ENCODE results near the gene DIRAS3. TPM values are rescaled to one million over a fixed set of nuclear protein-coding genes. Genes with fewer than 3 reads are reported as not detected.

The DIRAS3 gene
- total and polyA plus RNA-seq, 2 of the 8 experiments (the other 6 are each of a cell fraction or from before 2014, with no cell fraction given) = 0.11 TPM; not detected in 1

- H3K9ac ChIP-seq (replicated peaks in 1 of 4; ENCODE audit: extremely low read depth in 1 of 4, low read depth in 3 of 4, low read length in 3 of 4) = no peak overlapping the region
- H2AK5ac ChIP-seq (ENCODE audit: low read depth, low read length) = no peak overlapping the region
- no peak overlapping the region for H2BK120ac ChIP-seq (replicated peaks; ENCODE audit: low read depth, low read length)
- no peak overlapping the region for H3K23ac ChIP-seq (ENCODE audit: insufficient read length)
- no peak overlapping the region for H3K4me3 ChIP-seq (ENCODE audit: extremely low read depth in 1 of 4, insufficient read depth in 2 of 4, low read depth in 3 of 4, low read length in 4 of 4)
- no peak overlapping the region for H3K4ac ChIP-seq (replicated peaks; ENCODE audit: insufficient read length, low read depth, low read length)
- H3K4me2 ChIP-seq (ENCODE audit: insufficient read depth in 1 of 2, low read depth in 2 of 2, low read length in 2 of 2) = no peak overlapping the region
- no peaks in the 10 kb centered on the region for H3K36me3 ChIP-seq (ENCODE audit: control insufficient read depth in 2 of 4, insufficient read depth in 4 of 4, low read length in 3 of 4)
- POLR2A ChIA-PET (ENCODE audit: partially characterized antibody) = no interaction called here
- no peak overlapping the region for H3K14ac ChIP-seq (ENCODE audit: insufficient read length)
- H3K56ac ChIP-seq (replicated peaks; ENCODE audit: insufficient read length, low read depth, low read length) = no peak overlapping the region
- no peak overlapping the region for H3K18ac ChIP-seq (ENCODE audit: extremely low read depth, low read length)
- no peak overlapping the region for H3K27ac ChIP-seq (ENCODE audit: low read depth, low read length)
- no peak overlapping the region for H2BK15ac ChIP-seq (ENCODE audit: low read length)
- H4K91ac ChIP-seq (replicated peaks; ENCODE audit: insufficient read length, low read length) = no peak overlapping the region
- peaks cover 0 to 5% of the 10 kb centered on the region in 2 experiments; a peak in 1 of 4 replicates for H3K9me3 ChIP-seq (ENCODE audit: insufficient read depth in 2 of 2, low read depth in 1 of 2, low read length in 1 of 2)
- no peak overlapping the region for H4K5ac ChIP-seq (ENCODE audit: insufficient read length, low read depth, low read length)
- no peaks in the 10 kb centered on the region for H3K23me2 ChIP-seq (ENCODE audit: low read depth, low read length)
- peaks cover 0 to 22% (median 15%) of the 10 kb centered on the region in 4 experiments; a peak in 6 of 7 replicates for H3K27me3 ChIP-seq (replicated peaks in 1 of 4; ENCODE audit: control insufficient read depth in 3 of 4, extremely low read depth in 1 of 4, insufficient read depth in 3 of 4, low read length in 3 of 4)
- 96% methylated on average over 3 of the region's 3 CpGs; no CpG with 5 or more reads in 1 of the 2 experiments for WGBS, 2 experiments (ENCODE audit: extremely low coverage in 1 of 2, insufficient coverage in 1 of 2, insufficient read length in 1 of 2, insufficient replicate concordance in 2 of 2, low coverage in 1 of 2, low lambda C conversion rate in 2 of 2, missing lambda C conversion rate in 1 of 2)
- FAIRE-seq (no peak), DNase-seq (ENCODE audit: low read depth in 1 of 2, low spot score in 2 of 2) (no peak)
- H2BK20ac ChIP-seq (ENCODE audit: low read length) = no peak overlapping the region
- CTCF ChIA-PET (ENCODE audit: partially characterized antibody) = interaction anchor here (0.8 to 4.7 kb wide), 2 partner anchors 11 to 194 kb away, joined by 5 to 30 read pairs; no protein-coding TSS in a partner anchor
- no peak overlapping the region for H2BK5ac ChIP-seq (ENCODE audit: low read depth, low read length)
- H2AFZ ChIP-seq (ENCODE audit: low read length) = no peak overlapping the region
- no peak overlapping the region for H4K8ac ChIP-seq (ENCODE audit: extremely low read depth, insufficient read depth, low read length)
- H3K79me1 ChIP-seq (ENCODE audit: low read depth, low read length) = no peaks in the 10 kb centered on the region
- no peaks in the 10 kb centered on the region for H3K79me2 ChIP-seq (ENCODE audit: control insufficient read depth in 1 of 2, insufficient read depth in 2 of 2, low read length in 2 of 2)
- 0 out of 7 replicates have a peak, but pooled peaks cover 0 to 2% (median 0%) of the 10 kb centered on the region in 4 experiments for H3K4me1 ChIP-seq (replicated peaks in 1 of 4; ENCODE audit: control insufficient read depth in 3 of 4, insufficient read depth in 4 of 4, low read length in 3 of 4)
- H2BK12ac ChIP-seq (ENCODE audit: low read depth, low read length) = no peak overlapping the region
- H4K20me1 ChIP-seq (replicated peaks in 1 of 2; ENCODE audit: control insufficient read depth in 1 of 2, insufficient read depth in 2 of 2, low read length in 2 of 2) = no peaks in the 10 kb centered on the region
- TF ChIP-seq SAP30 (IDR thresholded peaks at IDR 0.05; ENCODE audit: insufficient read depth, insufficient replicate concordance, low read length) = no peak
- no peak for TF ChIP-seq SP2 (IDR thresholded peaks at IDR 0.05; ENCODE audit: low read length)
- no peak for TF ChIP-seq CBX5 (IDR thresholded peaks at IDR 0.05; ENCODE audit: low read depth, low read length)
- TF ChIP-seq PHF8 (conservative IDR thresholded peaks at IDR 0.05; ENCODE audit: low read depth, low read length) = no peak
- no peak for TF ChIP-seq SIN3A (conservative IDR thresholded peaks at IDR 0.05 in 1 of 2, IDR thresholded peaks at IDR 0.05 in 1 of 2; ENCODE audit: low read depth in 1 of 2, low read length in 2 of 2)
- TF ChIP-seq CTCF (IDR thresholded peaks at IDR 0.05; ENCODE audit: control extremely low read depth in 1 of 3, insufficient read depth in 1 of 3, low read depth in 1 of 3, low read length in 3 of 3) = no peak
- no peak for TF ChIP-seq SIX5 (IDR thresholded peaks at IDR 0.05; ENCODE audit: low read depth, low read length)
Observed at GRCh38 chr1:68047659-68048026, 2.8 kb downstream of the DIRAS3 start.

Measured in H1 (cell line).